Panc1 (cell line): ENCODE measurements around the gene CD4. TPM values are rescaled to one million over a fixed set of nuclear protein-coding genes. Genes with fewer than 3 reads are reported as not detected.

Source experiments
- ATAC-seq: fragments of 200-7000 bp; cut with Tn5 transposase; 2 replicates; pipeline ENCODE4 v1.9.1; 2020; ENCODE audit warnings: mild to moderate bottlenecking, moderate library complexity
- BruUV-seq: library from RNA; stranded (reverse); fragments of 400-500 nt; replicated peaks from 2 replicates; lab custom pipeline; 2021; lab: Mats Ljungman, UMichigan
- CTCF ChIA-PET: fragments of 300-600 bp; sonication (Branson Sonifier 250); formaldehyde crosslinking; loops from one replicate; lab custom pipeline; 2022; ENCODE audit warnings: antibody characterized with exemption; lab: Charles Lee
- POLR2A ChIA-PET: fragments of 300-600 bp; sonication (Branson Sonifier 250); formaldehyde crosslinking; loops from one replicate; lab custom pipeline; 2022; ENCODE audit warnings: antibody characterized with exemption; lab: Charles Lee
- DNase-seq: peaks from one replicate; pipeline ENCODE4 v3.0.0-alpha.2; 2010; ENCODE audit warnings: low read depth, low spot score
- H3K27ac ChIP-seq: 2 replicates; pipeline ENCODE4 v1.5.1; 2011; ENCODE audit warnings: mild to moderate bottlenecking, low read length, inconsistent platforms
- H3K27me3 ChIP-seq: fragments of 200-500 bp; sonication (Bioruptor generic); 2 replicates; pipeline ENCODE4 v1.6.0; 2014; ENCODE audit warnings: low read length, inconsistent platforms; ENCODE audit not compliant: control insufficient read depth, insufficient read depth
- H3K36me3 ChIP-seq: fragments of 200-500 bp; sonication (Bioruptor generic); 2 replicates; pipeline ENCODE4 v1.5.1; 2014; ENCODE audit warnings: inconsistent platforms, mild to moderate bottlenecking, low read length, moderate library complexity; ENCODE audit not compliant: control insufficient read depth, insufficient read depth
- H3K4me1 ChIP-seq: 2 replicates; pipeline ENCODE4 v1.5.1; 2011; ENCODE audit warnings: inconsistent platforms, mild to moderate bottlenecking, low read length, moderate library complexity; ENCODE audit not compliant: control insufficient read depth, insufficient read depth
- H3K4me3 ChIP-seq, 2 experiments: 2 replicates each; pipeline ENCODE4 v1.5.1; 2011 to 2012; ENCODE audit warnings: low read depth in 2 of 2, low read length in 2 of 2, mild to moderate bottlenecking in 2 of 2, inconsistent platforms in 1 of 2, moderate library complexity in 1 of 2
- H3K9me3 ChIP-seq: fragments of 200-500 bp; sonication (Bioruptor generic); 2 replicates; pipeline ENCODE4 v1.5.1; 2014; ENCODE audit warnings: low read depth, mild to moderate bottlenecking, inconsistent platforms, low read length, moderate library complexity; ENCODE audit not compliant: control insufficient read depth, insufficient read depth
- POLR2AphosphoS5 ChIP-seq: IDR thresholded peaks from 2 replicates; pipeline ENCODE4 v1.6.1; 2012; ENCODE audit warnings: mild to moderate bottlenecking, low read depth, low read length, moderate library complexity
- SIN3A ChIP-seq: IDR thresholded peaks from 2 replicates; pipeline ENCODE4 v1.6.1; 2012; ENCODE audit warnings: low read depth, mild to moderate bottlenecking, low read length, moderate library complexity, borderline replicate concordance; ENCODE audit not compliant: insufficient read depth
- TCF7L2 ChIP-seq: IDR thresholded peaks from 2 replicates; pipeline ENCODE4 v1.6.1; 2011; ENCODE audit warnings: mild to moderate bottlenecking, low read depth, low read length, inconsistent platforms
- in situ Hi-C: cut with HindIII; loops from 2 replicates; pipeline ENCODE4 v1.10.0; 2016; ENCODE audit warnings: low sequenced_read_pairs, low pct_unique_long_range_greater_than_20kb
- intact Hi-C: fragments of 100-400 bp; cut with micrococcal nuclease; formaldehyde crosslinking; loops from one replicate; pipeline ENCODE4 v1.10.0; 2022; ENCODE audit not compliant: unreplicated experiment
- total RNA-seq: library from RNA; stranded (reverse); gene quantifications from one replicate; pipeline ENCODE4 v1.2.1, GENCODE V29; 2021; ENCODE audit not compliant: unreplicated experiment
- TF ChIP-seq, protein P1 (sequence below): fragments of 450-650 bp; IDR thresholded peaks from 2 replicates; pipeline ENCODE4 v1.5.1; 2017; ENCODE audit warnings: mild to moderate bottlenecking
- TF ChIP-seq, protein P2 (sequence below), 2 experiments: IDR thresholded peaks; 2 replicates each; pipeline ENCODE4 v1.6.1; 2011 to 2012; ENCODE audit warnings: low read depth in 2 of 2, control low read depth in 1 of 2, low read length in 1 of 2, mild to moderate bottlenecking in 1 of 2, moderate library complexity in 1 of 2; ENCODE audit not compliant: insufficient read depth in 1 of 2

Gene CD4
- total RNA-seq, 1 experiment from 2014 or later, result 0.23 TPM

DNA sequence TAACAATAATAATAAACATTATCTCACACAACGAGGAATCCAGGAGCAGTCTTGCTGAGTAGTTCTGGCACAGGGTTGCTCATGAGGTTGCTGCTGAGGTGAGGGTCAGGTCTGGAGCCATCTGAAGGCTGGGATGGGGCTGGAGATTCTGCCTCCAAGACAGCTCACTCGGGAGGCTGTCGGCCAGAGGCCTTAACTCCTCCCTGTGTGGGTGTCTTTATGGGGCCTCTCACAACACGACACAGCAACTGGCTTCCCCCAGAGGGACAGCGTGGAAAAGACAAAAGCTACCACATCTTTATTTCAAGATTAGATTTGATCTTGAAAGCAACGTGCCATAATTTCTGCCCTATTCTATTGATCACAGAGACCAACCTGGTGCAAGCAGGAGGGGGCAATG is 7.2 kb upstream of the CD4 start:
- CTCF ChIA-PET, result no interaction called here

DNA sequence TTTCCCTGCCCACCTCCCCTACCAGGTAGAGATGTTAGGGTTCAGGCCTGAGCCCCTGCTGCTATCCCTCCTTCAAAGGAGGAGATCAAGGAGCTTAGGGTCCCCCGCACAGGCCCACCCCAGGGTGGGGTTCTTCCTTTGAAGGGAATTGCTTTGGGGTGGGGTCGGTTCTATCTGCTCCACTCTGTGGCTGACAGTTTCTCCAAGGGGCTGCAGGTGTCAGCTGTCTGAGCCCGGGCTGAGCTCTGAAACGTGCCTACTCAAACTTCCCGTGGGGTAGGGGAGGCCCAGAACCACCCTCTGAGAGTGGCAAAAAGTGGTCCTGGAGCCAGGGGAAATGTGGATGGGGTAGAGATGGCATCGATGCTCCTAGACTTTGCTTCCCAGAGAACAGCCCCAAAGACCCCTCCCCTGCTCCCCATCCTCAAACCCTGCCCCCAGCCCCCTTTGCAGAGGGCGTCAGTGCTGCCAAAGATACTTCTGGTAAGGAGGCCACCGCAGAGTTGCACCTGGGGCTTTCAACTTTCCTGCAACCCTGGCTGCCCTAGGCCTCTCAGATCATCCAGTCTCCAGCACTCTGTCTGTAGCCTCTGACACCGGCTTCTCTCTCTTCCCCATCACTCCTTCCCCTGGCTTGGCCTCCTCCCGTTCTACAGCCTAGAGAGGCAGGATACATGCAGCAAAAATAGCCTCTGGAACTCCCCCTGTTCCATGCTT is 6.3 kb upstream of the CD4 start:
- CTCF ChIA-PET, result interaction anchor here (0.6 kb wide), 1 partner anchor 30 kb away, joined by 3 read pairs; the partner anchor contains the start of gene MLF2
- no peaks in the 10 kb centered on the region for H3K27me3 ChIP-seq
- in situ Hi-C loops, result no loop called here
- no peaks in the 10 kb centered on the region for H3K36me3 ChIP-seq
- H3K27ac ChIP-seq, result no peak overlapping the region
- ATAC-seq (no peak), DNase-seq (no peak)
- intact Hi-C loops, result no loop called here
- no peaks in the 10 kb centered on the region for H3K9me3 ChIP-seq
- H3K4me3 ChIP-seq, result no peak overlapping the region
- POLR2A ChIA-PET, result no interaction called here
- no TSS peak for BruUV-seq
- peaks cover 4% of the 10 kb centered on the region; the same call in 1 of the 2 replicates for H3K4me1 ChIP-seq
- TF ChIP-seq, protein P1, sequence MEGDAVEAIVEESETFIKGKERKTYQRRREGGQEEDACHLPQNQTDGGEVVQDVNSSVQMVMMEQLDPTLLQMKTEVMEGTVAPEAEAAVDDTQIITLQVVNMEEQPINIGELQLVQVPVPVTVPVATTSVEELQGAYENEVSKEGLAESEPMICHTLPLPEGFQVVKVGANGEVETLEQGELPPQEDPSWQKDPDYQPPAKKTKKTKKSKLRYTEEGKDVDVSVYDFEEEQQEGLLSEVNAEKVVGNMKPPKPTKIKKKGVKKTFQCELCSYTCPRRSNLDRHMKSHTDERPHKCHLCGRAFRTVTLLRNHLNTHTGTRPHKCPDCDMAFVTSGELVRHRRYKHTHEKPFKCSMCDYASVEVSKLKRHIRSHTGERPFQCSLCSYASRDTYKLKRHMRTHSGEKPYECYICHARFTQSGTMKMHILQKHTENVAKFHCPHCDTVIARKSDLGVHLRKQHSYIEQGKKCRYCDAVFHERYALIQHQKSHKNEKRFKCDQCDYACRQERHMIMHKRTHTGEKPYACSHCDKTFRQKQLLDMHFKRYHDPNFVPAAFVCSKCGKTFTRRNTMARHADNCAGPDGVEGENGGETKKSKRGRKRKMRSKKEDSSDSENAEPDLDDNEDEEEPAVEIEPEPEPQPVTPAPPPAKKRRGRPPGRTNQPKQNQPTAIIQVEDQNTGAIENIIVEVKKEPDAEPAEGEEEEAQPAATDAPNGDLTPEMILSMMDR, result no peak
- no peak for TF ChIP-seq TCF7L2
- no peak for TF ChIP-seq POLR2AphosphoS5
- no peak for TF ChIP-seq SIN3A
- TF ChIP-seq, protein P2, sequence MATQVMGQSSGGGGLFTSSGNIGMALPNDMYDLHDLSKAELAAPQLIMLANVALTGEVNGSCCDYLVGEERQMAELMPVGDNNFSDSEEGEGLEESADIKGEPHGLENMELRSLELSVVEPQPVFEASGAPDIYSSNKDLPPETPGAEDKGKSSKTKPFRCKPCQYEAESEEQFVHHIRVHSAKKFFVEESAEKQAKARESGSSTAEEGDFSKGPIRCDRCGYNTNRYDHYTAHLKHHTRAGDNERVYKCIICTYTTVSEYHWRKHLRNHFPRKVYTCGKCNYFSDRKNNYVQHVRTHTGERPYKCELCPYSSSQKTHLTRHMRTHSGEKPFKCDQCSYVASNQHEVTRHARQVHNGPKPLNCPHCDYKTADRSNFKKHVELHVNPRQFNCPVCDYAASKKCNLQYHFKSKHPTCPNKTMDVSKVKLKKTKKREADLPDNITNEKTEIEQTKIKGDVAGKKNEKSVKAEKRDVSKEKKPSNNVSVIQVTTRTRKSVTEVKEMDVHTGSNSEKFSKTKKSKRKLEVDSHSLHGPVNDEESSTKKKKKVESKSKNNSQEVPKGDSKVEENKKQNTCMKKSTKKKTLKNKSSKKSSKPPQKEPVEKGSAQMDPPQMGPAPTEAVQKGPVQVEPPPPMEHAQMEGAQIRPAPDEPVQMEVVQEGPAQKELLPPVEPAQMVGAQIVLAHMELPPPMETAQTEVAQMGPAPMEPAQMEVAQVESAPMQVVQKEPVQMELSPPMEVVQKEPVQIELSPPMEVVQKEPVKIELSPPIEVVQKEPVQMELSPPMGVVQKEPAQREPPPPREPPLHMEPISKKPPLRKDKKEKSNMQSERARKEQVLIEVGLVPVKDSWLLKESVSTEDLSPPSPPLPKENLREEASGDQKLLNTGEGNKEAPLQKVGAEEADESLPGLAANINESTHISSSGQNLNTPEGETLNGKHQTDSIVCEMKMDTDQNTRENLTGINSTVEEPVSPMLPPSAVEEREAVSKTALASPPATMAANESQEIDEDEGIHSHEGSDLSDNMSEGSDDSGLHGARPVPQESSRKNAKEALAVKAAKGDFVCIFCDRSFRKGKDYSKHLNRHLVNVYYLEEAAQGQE (IDR thresholded peaks at IDR 0.05; ENCODE audit: insufficient read depth in 1 of 2, low read depth in 2 of 2, low read length in 1 of 2), result no peak

More for the DNA sequence above, 7.2 kb upstream of the CD4 start:
- peaks cover 4% of the 10 kb centered on the region; the same call in 1 of the 2 replicates for H3K4me1 ChIP-seq
- ATAC-seq (no peak), DNase-seq (no peak)
- H3K4me3 ChIP-seq, result no peak overlapping the region
- no peaks in the 10 kb centered on the region for H3K9me3 ChIP-seq
- POLR2A ChIA-PET, result no interaction called here
- TF ChIP-seq, protein P1, result no peak
- no peak for TF ChIP-seq POLR2AphosphoS5
- no peak for TF ChIP-seq TCF7L2
- TF ChIP-seq SIN3A, result no peak
- TF ChIP-seq, protein P2 (IDR thresholded peaks at IDR 0.05; ENCODE audit: insufficient read depth in 1 of 2, low read depth in 2 of 2, low read length in 1 of 2), result no peak
- intact Hi-C loops (no loop called here), in situ Hi-C loops (no loop called here)
- no peaks in the 10 kb centered on the region for H3K27me3 ChIP-seq
- no peaks in the 10 kb centered on the region for H3K36me3 ChIP-seq
- H3K27ac ChIP-seq, result no peak overlapping the region
- BruUV-seq, result no TSS peak
